CD14-positive monocyte (primary cell): ENCODE data around the gene GPC5. TPM values are rescaled to one million over a fixed set of nuclear protein-coding genes. Genes with fewer than 3 reads are reported as not detected.

ENCODE experiments used
- DNase-seq, 3 donors: peaks; one replicate each; pipeline ENCODE4 v3.0.0-alpha.2; 2011 to 2022
- H2AFZ ChIP-seq: 2 replicates; pipeline ENCODE4 v1.6.0; 2012; ENCODE audit warnings: mild to moderate bottlenecking, low read depth, low read length, inconsistent platforms; ENCODE audit not compliant: insufficient read depth, poor library complexity, severe bottlenecking
- H3K27ac ChIP-seq, 2 donors: 1 replicate in 1 of 2; 2 replicates in 1 of 2; pipeline ENCODE4 v1.5.1; 2012 to 2013; ENCODE audit warnings: low read length in 2 of 2, control low read depth in 1 of 2, inconsistent platforms in 1 of 2, low read depth in 1 of 2, mild to moderate bottlenecking in 1 of 2
- H3K27me3 ChIP-seq, 2 donors: one replicate each; pipeline versions ENCODE4 v1.6.0 to v1.6.1; 2011 to 2013; ENCODE audit warnings: low read length in 2 of 2; ENCODE audit not compliant: control insufficient read depth in 2 of 2, insufficient read depth in 2 of 2
- H3K36me3 ChIP-seq, 2 donors: replicated peaks in 1 of 2; 1 replicate in 1 of 2; 2 replicates in 1 of 2; pipeline versions ENCODE4 v1.5.1 to v1.6.1; 2012 to 2013; ENCODE audit warnings: low read length in 2 of 2, control low read depth in 1 of 2, inconsistent platforms in 1 of 2, mild to moderate bottlenecking in 1 of 2; ENCODE audit not compliant: insufficient read depth in 2 of 2, control insufficient read depth in 1 of 2
- H3K4me1 ChIP-seq, 2 donors: 1 replicate in 1 of 2; 2 replicates in 1 of 2; pipeline versions ENCODE4 v1.5.1 to v1.6.1; 2012 to 2013; ENCODE audit warnings: low read length in 2 of 2, control low read depth in 1 of 2, inconsistent platforms in 1 of 2, mild to moderate bottlenecking in 1 of 2, moderate library complexity in 1 of 2; ENCODE audit not compliant: insufficient read depth in 2 of 2, control insufficient read depth in 1 of 2
- H3K4me2 ChIP-seq: replicated peaks from 2 replicates; pipeline ENCODE3; 2012; ENCODE audit warnings: low read length, moderate library complexity, mild to moderate bottlenecking; ENCODE audit not compliant: poor library complexity, severe bottlenecking; ENCODE audit errors: extremely low read depth
- H3K4me3 ChIP-seq, 3 experiments: fragments of 200-600 bp in 1 of 3; sonication (generic) in 1 of 3; replicated peaks in 1 of 3; 1 replicate in 2 of 3; 2 replicates in 1 of 3; pipeline ENCODE4 v1.5.1; 2011 to 2013; ENCODE audit warnings: low read length in 3 of 3, mild to moderate bottlenecking in 3 of 3, control low read depth in 2 of 3, low read depth in 2 of 3, inconsistent platforms in 1 of 3, moderate library complexity in 1 of 3
- H3K79me2 ChIP-seq: 2 replicates; pipeline ENCODE4 v1.6.0; 2012; ENCODE audit warnings: mild to moderate bottlenecking, control low read depth, inconsistent platforms, low read length, moderate library complexity; ENCODE audit not compliant: insufficient read depth
- H3K9ac ChIP-seq: 2 replicates; pipeline ENCODE4 v1.6.0; 2017; ENCODE audit warnings: low read length, mild to moderate bottlenecking; ENCODE audit not compliant: insufficient read depth, poor library complexity, severe bottlenecking
- H3K9me3 ChIP-seq, 2 donors: replicated peaks in 1 of 2; 1 replicate in 1 of 2; 2 replicates in 1 of 2; pipeline versions ENCODE4 v1.5.1 to v1.6.1; 2012 to 2013; ENCODE audit warnings: low read length in 2 of 2, control low read depth in 1 of 2; ENCODE audit not compliant: control insufficient read depth in 1 of 2, insufficient read depth in 1 of 2
- H4K20me1 ChIP-seq: 2 replicates; pipeline ENCODE4 v1.6.0; 2012; ENCODE audit warnings: mild to moderate bottlenecking, low read length, control low read depth, moderate library complexity; ENCODE audit not compliant: insufficient read depth
- H3K27ac Mint-ChIP-seq, 7 donors: one replicate each; pipeline ENCODE4 v1.8.0; 2020; ENCODE audit warnings: mild to moderate bottlenecking in 7 of 7, mixed read lengths in 7 of 7, moderate library complexity in 6 of 7, inconsistent platforms in 2 of 7
- H3K27me3 Mint-ChIP-seq, 3 donors: one replicate each; pipeline ENCODE4 v1.8.0; 2021 to 2022; ENCODE audit warnings: low read depth in 3 of 3, mild to moderate bottlenecking in 3 of 3, mixed read lengths in 3 of 3, moderate library complexity in 3 of 3, inconsistent platforms in 1 of 3
- H3K36me3 Mint-ChIP-seq, 2 donors: one replicate each; pipeline ENCODE4 v1.8.0; 2020; ENCODE audit warnings: mixed read lengths in 2 of 2, inconsistent platforms in 1 of 2, mild to moderate bottlenecking in 1 of 2
- H3K4me1 Mint-ChIP-seq: one replicate; pipeline ENCODE4 v1.8.0; 2020; ENCODE audit warnings: mild to moderate bottlenecking, mixed read lengths
- H3K4me3 Mint-ChIP-seq, 2 donors: one replicate each; pipeline ENCODE4 v1.8.0; 2020; ENCODE audit warnings: mild to moderate bottlenecking in 2 of 2, mixed read lengths in 2 of 2, moderate library complexity in 1 of 2
- H3K9me3 Mint-ChIP-seq, 7 donors: one replicate each; pipeline ENCODE4 v1.8.0; 2020 to 2022; ENCODE audit warnings: mixed read lengths in 7 of 7, mild to moderate bottlenecking in 6 of 7, moderate library complexity in 6 of 7, inconsistent platforms in 2 of 7
- WGBS: methylation state at CpG from one replicate; pipeline ENCODE4 v1.1.5; 2013; ENCODE audit warnings: missing lambda C conversion rate; ENCODE audit not compliant: insufficient coverage; 5-methylcytosine and 5-hydroxymethylcytosine counted together
- intact Hi-C, 2 donors: fragments of 100-400 bp; cut with micrococcal nuclease; formaldehyde crosslinking; loops; one replicate each; pipeline versions ENCODE4 v1.15.0 to v1.15.1; 2023
- polyA plus RNA-seq, 3 donors: library from polyadenylated mRNA; depleted of rRNA in 1 of 3; unstranded in 2 of 3; stranded (reverse) in 1 of 3; fragments of 300-500 nt in 2 of 3; fragments of >200 nt in 1 of 3; fragmentation: Illumina TruSeq in 2 of 3; gene quantifications; 1 replicate in 2 of 3; 2 replicates in 1 of 3; pipeline ENCODE4 v1.2.3, GENCODE V29; 2012 to 2021
- TF ChIP-seq, protein P1 (sequence below): fragments of 200-600 bp; IDR thresholded peaks from one replicate; pipeline ENCODE4 v1.8.0; 2022; ENCODE audit warnings: antibody characterized with exemption, mild to moderate bottlenecking

The GPC5 gene
- polyA plus RNA-seq, 3 donors, result not detected

GRCh38 chr13:91817250-91817649 lies 418.8 kb downstream of the GPC5 start:
- Histone ChIP-seq H3K4me1 (no peaks in the 10 kb centered on the region), H3K9me3 (no peaks in the 10 kb centered on the region), H3K4me2 (no peak overlapping the region), H4K20me1 (no peaks in the 10 kb centered on the region), H2AFZ (no peak overlapping the region), H3K27ac (no peak overlapping the region), H3K4me3 (no peak overlapping the region), H3K9ac (no peak overlapping the region), H3K79me2 (no peaks in the 10 kb centered on the region), H3K27me3 (no peaks in the 10 kb centered on the region), H3K36me3 (no peaks in the 10 kb centered on the region)
- Mint-ChIP-seq H3K4me1 (no peaks in the 10 kb centered on the region), H3K4me3 (no peak overlapping the region), H3K9me3 (no peaks in the 10 kb centered on the region), H3K27me3 (peaks cover 0 to 2% (median 0%) of the 10 kb centered on the region in 3 donors), H3K36me3 (no peaks in the 10 kb centered on the region), H3K27ac (no peak overlapping the region)
- intact Hi-C loops, result no loop called here
- 67% methylated on average over 3 of the region's 5 CpGs for WGBS
- DNase-seq, result no peak
- TF ChIP-seq, protein P1, sequence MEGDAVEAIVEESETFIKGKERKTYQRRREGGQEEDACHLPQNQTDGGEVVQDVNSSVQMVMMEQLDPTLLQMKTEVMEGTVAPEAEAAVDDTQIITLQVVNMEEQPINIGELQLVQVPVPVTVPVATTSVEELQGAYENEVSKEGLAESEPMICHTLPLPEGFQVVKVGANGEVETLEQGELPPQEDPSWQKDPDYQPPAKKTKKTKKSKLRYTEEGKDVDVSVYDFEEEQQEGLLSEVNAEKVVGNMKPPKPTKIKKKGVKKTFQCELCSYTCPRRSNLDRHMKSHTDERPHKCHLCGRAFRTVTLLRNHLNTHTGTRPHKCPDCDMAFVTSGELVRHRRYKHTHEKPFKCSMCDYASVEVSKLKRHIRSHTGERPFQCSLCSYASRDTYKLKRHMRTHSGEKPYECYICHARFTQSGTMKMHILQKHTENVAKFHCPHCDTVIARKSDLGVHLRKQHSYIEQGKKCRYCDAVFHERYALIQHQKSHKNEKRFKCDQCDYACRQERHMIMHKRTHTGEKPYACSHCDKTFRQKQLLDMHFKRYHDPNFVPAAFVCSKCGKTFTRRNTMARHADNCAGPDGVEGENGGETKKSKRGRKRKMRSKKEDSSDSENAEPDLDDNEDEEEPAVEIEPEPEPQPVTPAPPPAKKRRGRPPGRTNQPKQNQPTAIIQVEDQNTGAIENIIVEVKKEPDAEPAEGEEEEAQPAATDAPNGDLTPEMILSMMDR, result no peak

DNA sequence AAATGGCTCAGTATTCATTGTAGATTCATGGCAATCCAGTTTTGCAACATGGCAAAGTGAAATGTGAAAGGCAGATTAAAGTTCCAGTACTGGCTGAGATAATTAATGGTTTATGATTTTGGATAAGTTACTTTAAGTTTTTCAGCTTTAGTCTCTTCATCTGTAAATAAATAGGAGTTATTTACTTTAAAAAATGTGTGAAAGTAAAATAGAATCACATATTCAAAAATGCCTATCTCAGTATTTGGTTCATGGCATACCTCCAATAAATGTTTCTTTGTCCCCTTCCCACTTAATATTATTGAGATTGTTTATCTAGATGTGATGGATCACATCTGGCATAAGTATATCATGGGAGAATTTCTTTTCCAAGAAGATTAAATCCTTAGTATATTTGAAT lies 426.0 kb downstream of the GPC5 start:
- Mint-ChIP-seq H3K36me3 (no peaks in the 10 kb centered on the region), H3K4me3 (no peak overlapping the region), H3K27me3 (peaks cover 0 to 1% (median 0%) of the 10 kb centered on the region in 3 donors), H3K9me3 (peaks cover 0 to 10% (median 0%) of the 10 kb centered on the region in 7 donors), H3K27ac (no peak overlapping the region), H3K4me1 (no peaks in the 10 kb centered on the region)
- H3K27ac ChIP-seq, result no peak overlapping the region
- H4K20me1 ChIP-seq, result no peaks in the 10 kb centered on the region
- H3K9me3 ChIP-seq, result no peaks in the 10 kb centered on the region
- intact Hi-C loops, result no loop called here
- H3K9ac ChIP-seq, result no peak overlapping the region
- no peak overlapping the region for H3K4me2 ChIP-seq
- TF ChIP-seq, protein P1, result no peak
- no peaks in the 10 kb centered on the region for H3K27me3 ChIP-seq
- H3K4me3 ChIP-seq, result no peak overlapping the region
- no peak for DNase-seq
- H3K4me1 ChIP-seq, result no peaks in the 10 kb centered on the region
- H2AFZ ChIP-seq, result no peak overlapping the region
- H3K36me3 ChIP-seq, result no peaks in the 10 kb centered on the region
- H3K79me2 ChIP-seq, result no peaks in the 10 kb centered on the region
